ENCODE measurements around the gene INVS.

- no peak for TF ChIP-seq CTCF (IDR thresholded peaks at IDR 0.05)
- no peak for TF ChIP-seq POLR2A (IDR thresholded peaks at IDR 0.05)
Measured at GRCh38 chr9:100096378-100096916, 2.6 kb upstream of the INVS start.
